Gastrocnemius medialis (tissue), 4 donors: Measurements from ENCODE around the gene GMIP.
"Not testable (repeated sequence)": the region's sequence is repeated elsewhere in the genome, so short reads cannot be mapped to it uniquely, and the experiment has no call there.

Experiments used
- POLR2A ChIP-seq, 2 donors: fragments of 450-650 bp; IDR thresholded peaks; one replicate each; pipeline ENCODE4 v1.6.1; 2017; ENCODE audit warnings: antibody characterized with exemption in 2 of 2, mild to moderate bottlenecking in 2 of 2, moderate library complexity in 2 of 2
- TF ChIP-seq, protein P1 (sequence below), 5 experiments: fragments of 450-650 bp in 3 of 5; fragments of 200-600 bp in 2 of 5; sonication (generic) in 2 of 5; IDR thresholded peaks in 4 of 5; conservative IDR thresholded peaks in 1 of 5; 1 replicate in 4 of 5; 2 replicates in 1 of 5; pipeline ENCODE4 v1.5.1; 2016 to 2019; ENCODE audit warnings: antibody characterized with exemption in 5 of 5, mild to moderate bottlenecking in 3 of 5, moderate library complexity in 3 of 5

DNA sequence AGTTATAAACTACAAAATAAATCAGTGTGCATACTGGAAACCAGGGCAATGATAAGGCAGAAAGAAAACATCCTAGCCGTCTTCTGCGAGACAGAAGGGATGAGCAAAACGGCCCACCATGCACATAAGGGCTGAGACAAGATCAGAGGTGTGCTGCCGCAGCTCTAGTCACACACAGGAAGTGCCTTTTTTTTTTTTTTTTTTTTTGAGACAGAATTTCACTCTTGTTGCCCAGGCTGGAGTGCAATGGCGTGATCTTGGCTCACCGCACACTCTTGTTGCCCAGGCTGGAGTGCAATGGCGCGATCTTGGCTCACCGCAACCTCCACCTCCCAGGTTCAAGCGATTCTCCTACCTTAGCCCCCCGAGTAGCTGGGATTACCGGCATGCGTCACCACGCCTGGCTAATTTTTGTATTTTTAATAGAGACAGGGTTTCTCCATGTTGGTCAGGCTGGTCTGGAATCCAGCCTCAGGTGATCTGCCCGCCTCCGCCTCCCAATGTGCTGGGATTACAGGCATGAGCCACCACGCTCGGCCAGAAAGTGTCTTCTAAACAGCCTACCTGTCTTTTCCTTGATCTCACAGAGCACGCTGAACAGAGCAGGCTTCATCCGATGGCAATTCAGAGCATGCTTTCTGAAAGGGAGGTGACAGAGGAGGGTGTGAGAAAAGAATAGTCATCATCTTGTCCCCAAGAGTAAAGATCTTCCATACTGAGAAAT, 44.6 kb downstream of the GMIP start:
- TF ChIP-seq, protein P1, sequence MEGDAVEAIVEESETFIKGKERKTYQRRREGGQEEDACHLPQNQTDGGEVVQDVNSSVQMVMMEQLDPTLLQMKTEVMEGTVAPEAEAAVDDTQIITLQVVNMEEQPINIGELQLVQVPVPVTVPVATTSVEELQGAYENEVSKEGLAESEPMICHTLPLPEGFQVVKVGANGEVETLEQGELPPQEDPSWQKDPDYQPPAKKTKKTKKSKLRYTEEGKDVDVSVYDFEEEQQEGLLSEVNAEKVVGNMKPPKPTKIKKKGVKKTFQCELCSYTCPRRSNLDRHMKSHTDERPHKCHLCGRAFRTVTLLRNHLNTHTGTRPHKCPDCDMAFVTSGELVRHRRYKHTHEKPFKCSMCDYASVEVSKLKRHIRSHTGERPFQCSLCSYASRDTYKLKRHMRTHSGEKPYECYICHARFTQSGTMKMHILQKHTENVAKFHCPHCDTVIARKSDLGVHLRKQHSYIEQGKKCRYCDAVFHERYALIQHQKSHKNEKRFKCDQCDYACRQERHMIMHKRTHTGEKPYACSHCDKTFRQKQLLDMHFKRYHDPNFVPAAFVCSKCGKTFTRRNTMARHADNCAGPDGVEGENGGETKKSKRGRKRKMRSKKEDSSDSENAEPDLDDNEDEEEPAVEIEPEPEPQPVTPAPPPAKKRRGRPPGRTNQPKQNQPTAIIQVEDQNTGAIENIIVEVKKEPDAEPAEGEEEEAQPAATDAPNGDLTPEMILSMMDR (IDR thresholded peaks at IDR 0.05 in 4 of 5, conservative IDR thresholded peaks at IDR 0.05 in 1 of 5), result not testable (repeated sequence)
- TF ChIP-seq POLR2A (IDR thresholded peaks at IDR 0.05), result not testable (repeated sequence)
